Measurements from ENCODE around the gene TPSD1. TPM values are rescaled to one million over a fixed set of nuclear protein-coding genes. Genes with fewer than 3 reads are reported as not detected.
"Not testable (repeated sequence)": the region's sequence is repeated elsewhere in the genome, so short reads cannot be mapped to it uniquely, and the experiment has no call there.

The TPSD1 gene
- total RNA-seq, 1 donor from 2014 or later: not detected

GRCh38 chr16:1241081-1241480, 14.8 kb upstream of the TPSD1 start:
- DNase-seq (ENCODE audit: low read depth, low spot score): not testable (repeated sequence)

DNA sequence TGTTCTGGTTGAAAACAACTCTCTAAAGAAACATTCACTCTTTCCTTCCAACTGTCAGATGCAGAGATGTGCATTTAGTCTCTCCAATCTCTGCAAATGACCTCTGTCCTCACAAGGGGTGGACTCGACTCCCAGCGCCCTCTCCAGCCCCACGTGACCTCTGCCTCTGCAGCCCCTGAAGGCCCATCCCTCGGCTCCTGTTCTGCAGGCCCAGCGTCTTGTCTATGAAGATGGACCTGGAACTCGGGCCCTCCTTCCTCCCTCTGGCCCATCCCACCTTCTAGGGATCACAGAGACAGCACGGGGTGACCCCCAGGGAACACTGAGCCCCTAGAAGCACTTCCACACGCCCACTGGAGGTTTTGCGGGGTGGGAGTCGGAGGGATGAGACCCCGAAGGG, 12.5 kb upstream of the TPSD1 start:
- not testable (repeated sequence) for DNase-seq (ENCODE audit: low read depth, low spot score)

- not testable (repeated sequence) for DNase-seq (ENCODE audit: low read depth, low spot score)
Measured at GRCh38 chr16:1243907-1244850, 11.7 kb upstream of the TPSD1 start.

- DNase-seq (ENCODE audit: low read depth, low spot score): no peak
Measured at GRCh38 chr16:1244881-1245280, 11.0 kb upstream of the TPSD1 start.

GRCh38 chr16:1245452-1246020, 10.3 kb upstream of the TPSD1 start:
- DNase-seq (ENCODE audit: low read depth, low spot score): no peak

DNA sequence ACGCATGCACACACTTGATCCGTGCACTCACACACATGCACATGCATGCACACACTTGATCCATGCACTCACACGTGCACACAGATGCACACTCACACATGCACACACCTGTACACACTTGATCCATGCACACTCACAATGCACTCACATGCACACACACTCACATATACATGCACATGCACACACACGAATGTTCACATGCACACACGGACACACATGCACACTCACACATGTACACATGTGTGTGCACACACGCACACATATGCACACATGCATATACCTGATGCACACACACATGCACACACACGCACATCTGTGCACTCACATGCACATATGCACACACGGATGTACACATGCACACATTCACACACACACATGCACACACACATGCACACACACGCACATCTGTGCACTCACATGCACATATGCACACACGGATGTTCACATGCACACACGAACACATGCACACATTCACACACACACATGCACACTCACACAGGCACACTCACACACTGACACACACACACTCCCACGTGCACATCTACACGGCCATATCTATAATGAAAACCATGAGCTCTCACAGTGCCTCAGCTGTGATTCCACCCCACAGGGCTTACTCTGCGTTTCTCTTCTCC, 7.8 kb upstream of the TPSD1 start:
- DNase-seq (ENCODE audit: low read depth, low spot score): not testable (repeated sequence)

DNA sequence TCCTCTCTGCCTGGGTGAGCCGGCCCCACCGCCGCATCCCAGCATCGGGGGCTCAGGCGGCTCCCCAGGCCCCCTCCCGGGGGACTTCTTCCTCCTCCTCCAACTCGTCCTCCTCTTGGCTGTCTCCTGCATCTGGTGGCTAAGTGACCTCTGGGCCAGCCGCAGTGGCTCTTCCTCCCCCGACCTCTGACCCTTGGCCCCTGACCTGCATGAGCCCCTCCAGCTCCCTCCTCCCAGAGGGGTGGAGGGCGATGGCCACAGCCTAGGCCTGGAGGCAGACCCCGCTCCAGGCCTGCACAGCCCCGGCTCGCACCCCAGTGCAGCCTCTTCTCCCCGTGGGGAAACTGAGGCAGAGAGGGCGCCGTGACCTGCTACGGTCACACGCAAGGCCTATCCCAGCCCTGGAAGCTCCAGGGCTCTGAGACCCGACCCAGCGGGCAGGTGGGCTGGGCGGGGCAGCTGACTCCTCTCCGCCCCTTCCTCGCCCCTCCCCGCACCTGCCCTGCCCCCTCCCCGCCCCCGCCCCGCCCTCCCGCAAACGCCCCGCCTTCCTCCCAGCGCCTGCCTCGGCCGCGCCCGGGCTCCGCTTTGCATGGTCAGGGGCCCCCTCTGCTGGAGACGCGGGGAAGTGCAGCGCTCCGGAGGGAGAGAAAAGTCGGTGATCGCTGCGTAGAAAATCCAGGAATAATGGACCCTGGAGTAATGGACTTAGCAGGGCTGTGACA, 6.7 kb upstream of the TPSD1 start:
- DNase-seq (ENCODE audit: low read depth, low spot score): not testable (repeated sequence)

GRCh38 chr16:1253701-1254364, 2.0 kb upstream of the TPSD1 start:
- not testable (repeated sequence) for DNase-seq (ENCODE audit: low read depth, low spot score)

GRCh38 chr16:1254821-1255220, 1.0 kb upstream of the TPSD1 start:
- DNase-seq (ENCODE audit: low read depth, low spot score): not testable (repeated sequence)

- not testable (repeated sequence) for DNase-seq (ENCODE audit: low read depth, low spot score)
Measured at GRCh38 chr16:1256296-1256873, 516 bp downstream of the TPSD1 start.

- DNase-seq (ENCODE audit: low read depth, low spot score): no peak
Measured at GRCh38 chr16:1256874-1257322, 1.0 kb downstream of the TPSD1 start.

DNA sequence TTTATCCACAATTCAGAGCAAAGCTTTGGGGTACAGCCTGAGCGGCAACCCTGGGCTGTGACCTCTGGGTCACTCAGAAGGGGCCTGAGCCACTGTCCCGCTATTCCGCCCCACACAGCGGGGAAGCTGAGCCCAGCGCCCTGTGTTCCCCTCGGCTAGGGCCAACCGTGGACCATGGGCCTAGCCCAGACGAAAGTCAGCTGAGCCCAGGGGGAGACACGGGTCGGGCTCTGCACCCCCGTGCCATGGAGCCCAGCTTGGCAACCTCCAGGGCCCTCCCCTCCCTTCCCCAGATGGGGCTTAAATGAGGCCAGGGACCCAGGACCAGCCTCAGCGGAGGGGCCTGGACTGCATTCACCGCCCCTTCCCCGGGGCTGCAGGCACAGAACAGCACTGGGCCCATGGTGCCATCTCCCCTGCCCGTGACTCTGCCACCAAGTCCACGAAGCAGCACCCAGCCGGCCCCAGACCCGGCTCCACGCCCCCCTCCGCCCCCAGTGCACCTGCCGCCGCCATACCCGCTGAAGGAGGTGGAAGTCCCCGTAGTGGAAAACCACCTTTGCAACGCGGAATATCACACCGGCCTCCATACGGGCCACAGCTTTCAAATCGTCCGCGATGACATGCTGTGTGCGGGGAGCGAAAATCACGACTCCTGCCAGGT, 1.8 kb downstream of the TPSD1 start:
- no peak for DNase-seq (ENCODE audit: low read depth, low spot score)

DNA sequence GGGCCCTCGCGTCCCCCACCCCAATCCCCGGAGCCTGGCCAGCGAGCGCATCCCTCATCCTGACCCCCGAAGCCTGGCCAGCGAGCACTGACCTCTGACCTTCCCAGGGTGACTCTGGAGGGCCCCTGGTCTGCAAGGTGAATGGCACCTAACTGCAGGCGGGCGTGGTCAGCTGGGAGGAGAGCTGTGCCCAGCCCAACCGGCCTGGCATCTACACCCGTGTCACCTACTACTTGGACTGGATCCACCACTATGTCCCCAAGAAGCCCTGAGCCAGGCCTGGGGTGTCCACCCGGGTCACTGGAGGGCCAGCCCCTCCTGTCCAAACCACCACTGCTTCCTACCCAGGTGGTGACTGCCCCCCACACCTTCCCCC, 2.3 kb downstream of the TPSD1 start:
- no peak for DNase-seq (ENCODE audit: low read depth, low spot score)

GRCh38 chr16:1258906-1259759, 3.3 kb downstream of the TPSD1 start:
- DNase-seq (ENCODE audit: low read depth, low spot score): no peak

DNA sequence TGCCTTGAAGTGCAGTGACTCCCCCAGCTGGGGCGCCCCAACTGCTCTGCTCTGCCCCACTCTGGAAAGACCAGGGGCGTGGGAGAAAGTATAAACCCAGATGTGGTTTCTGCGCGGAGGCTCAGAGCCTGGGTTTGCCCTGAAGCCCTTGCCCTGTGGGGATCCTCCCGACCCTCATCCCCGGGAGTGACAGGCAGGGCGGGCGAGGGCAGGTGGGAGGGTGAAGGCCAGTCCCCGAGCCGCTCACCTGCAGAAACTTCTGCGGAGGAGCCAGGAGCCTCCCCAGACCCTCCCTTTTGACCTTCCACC, 3.8 kb downstream of the TPSD1 start:
- DNase-seq (ENCODE audit: low read depth, low spot score): no peak

GRCh38 chr16:1260101-1260680, 4.3 kb downstream of the TPSD1 start:
- no peak for DNase-seq (ENCODE audit: low read depth, low spot score)

GRCh38 chr16:1261131-1261892, 5.4 kb downstream of the TPSD1 start:
- no peak for DNase-seq (ENCODE audit: low read depth, low spot score)

DNA sequence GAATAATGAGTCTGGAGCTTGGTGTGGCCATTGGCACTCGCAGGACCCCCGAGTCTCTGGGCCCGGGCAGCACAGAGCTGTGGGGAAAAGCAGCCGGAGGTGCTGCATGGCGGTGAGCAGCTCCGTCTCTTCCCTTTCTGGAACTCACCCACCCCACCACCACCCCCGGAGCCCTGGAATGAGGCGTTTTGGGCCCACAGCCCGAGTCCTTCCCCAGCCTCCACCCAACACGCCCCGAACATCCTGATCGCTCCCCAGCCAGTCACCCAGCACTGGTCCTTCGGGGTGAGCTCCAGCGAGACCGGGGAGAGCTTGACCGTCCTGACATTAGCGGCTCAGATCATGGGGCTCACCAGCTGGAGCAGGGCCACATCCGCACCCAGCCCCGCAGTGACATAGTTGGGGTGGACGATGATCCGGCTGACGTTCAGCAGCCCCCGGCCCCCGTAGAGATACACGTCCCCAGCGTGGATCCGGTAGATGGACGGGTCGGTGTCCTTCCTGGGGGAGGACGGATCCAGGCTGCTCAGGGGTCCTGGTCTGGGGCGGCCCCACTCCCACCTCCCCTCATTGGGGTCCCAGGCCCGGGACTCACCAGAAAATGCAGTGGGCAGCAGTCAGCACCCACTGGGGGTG, 6.5 kb downstream of the TPSD1 start:
- no peak for DNase-seq (ENCODE audit: low read depth, low spot score)

Measured in pulmonary artery endothelial cell (primary cell).